ENCODE data around the gene FSTL4.
A peak's percentile ranks its signal among the peaks of the same experiment; 100 is the strongest.

Gene FSTL4

DNA sequence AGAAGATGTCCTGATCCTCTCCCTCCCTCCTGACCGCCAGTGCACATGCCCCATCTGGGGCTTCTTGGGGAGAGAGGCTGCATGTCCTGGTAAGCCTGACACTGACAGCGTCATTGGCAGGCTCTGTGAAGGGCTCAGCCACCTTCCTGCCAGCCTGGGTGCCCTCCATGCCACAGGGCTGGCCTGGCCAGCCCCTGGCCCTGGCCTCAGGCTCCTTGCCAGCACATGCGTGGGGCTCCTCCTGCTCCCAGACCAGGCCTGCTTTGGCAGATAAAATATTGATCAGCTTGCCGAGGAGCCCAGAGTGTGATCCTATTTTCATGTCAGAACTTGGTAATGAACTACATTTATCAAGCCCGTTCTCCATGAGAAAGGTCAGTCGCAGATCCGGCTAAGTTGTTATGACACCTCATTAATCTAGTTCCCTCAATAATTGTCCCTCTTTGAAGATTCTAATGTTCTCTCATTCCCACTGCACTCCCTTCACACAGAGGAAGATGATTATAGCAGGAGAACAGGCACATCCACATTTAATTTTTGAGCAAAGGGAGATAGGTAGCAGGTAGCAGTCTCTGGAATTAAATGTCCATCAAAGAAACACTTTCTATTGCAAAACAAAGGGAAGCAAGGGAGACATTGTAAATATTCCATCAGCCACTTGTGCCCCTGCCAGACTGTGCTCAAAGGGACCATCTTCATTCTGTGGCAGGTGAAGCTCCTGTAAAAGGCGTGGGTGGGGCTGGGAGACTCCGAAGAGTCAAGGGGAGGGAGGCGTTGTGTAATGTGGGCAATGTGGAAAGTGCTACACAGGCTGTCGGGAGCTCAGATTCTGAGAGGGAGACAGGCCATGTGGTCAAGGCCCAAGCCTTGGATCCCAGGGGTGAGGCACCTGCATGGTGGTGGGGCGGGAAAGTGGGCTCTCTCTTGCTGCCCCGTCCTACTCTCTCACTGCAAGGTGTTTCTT lies 288.6 kb downstream of the FSTL4 start:
- no peak for DNase-seq (ENCODE audit: low read depth in 2 of 2)

DNA sequence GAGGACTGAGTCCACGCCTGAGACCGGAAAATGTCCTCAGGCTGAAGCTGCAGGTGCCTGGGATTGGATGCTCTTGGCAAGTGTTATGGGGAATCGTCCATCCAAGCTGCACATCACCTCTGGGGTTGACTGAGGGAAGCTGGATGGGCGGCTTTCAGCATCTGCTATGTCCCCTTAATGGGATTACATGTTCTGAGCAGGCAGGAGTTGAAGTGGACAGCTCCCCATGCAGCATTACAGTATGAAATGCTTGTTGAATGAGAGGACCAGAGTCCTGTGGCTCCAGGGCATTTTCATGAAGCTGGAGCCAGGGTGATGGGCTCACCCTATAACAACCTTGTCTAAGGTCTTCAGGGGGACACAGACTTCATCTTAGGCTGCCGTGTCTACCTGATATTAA lies 289.6 kb downstream of the FSTL4 start:
- no peak for DNase-seq (ENCODE audit: low read depth in 2 of 2)

DNA sequence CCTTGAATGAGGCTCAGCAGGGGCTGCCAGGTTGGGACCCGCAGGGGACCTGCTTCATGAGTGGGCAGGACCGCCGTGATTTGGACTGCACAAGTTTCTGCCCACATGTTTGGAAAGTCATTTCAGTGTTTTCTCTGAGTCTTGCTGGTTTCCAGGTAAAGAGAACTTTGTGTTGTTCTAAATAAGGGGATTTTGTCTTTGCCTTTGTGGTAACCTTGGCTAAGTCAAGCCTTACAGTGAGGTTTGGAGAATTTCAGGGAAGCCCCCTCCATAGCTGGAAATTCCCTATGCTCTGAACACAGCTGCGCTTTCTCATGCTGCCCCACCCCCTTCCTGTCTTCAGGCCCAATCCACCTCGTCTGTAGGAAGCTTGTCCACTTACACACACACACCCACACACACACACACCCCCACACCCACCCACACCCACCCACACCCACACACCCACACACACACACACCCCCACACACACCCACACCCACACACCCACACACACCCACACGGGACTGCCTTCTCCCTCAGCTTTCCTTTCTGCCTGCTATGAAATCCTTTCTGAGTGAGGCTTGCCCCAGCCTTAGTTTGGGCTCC lies 290.4 kb downstream of the FSTL4 start:
- peak in 1 of 2 experiments; percentile 38 for DNase-seq (ENCODE audit: low read depth in 2 of 2)

DNA sequence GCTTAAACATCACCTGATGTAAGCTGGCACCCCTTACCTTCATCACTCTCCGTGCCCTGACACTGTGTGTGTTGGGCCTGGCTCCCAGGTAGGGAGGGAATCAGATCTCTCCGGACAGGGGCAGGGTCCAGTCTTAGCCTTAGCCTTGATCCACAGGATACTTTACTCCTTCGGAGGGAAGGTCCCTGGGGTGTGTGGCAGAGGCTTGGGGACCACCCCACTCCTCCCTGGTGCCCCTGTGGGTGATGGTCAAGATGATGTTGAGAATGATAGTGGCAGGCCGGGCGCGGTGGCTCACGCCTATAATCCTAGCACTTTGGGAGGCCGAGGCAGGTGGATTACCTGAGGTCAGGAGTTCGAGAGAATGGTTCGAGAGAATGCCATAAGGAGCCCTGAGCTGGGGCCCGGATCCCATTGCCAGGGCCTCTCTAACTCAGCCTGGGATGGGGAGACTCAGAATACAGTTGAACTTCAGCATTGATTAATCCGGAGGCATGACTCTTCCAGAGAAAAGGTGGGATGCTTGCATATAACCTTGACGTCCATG lies 291.0 kb downstream of the FSTL4 start:
- DNase-seq (ENCODE audit: low read depth in 2 of 2): no peak

- DNase-seq (ENCODE audit: low read depth in 2 of 2): no peak
Measured at GRCh38 chr5:133319905-133320520, 292.3 kb downstream of the FSTL4 start.

DNA sequence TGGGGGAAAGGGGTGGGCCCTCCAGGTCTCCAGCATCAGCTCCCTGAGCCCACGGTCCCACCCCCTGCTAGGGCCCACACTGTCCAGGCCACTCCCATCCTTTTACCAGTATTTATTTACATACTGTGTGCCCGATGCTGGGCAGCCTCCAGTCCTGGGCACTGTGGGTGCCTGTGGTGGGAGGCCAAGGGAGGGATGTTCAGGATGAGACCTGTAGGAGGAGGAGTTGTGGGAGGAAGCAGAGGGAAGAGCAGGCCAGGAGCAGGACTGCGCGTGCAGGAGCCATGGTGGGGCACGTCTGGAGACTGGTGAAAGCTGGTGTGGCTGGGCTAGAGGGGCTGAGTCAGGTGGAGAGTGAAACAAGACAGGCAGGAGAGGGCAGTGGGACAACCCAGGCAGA lies 293.1 kb downstream of the FSTL4 start:
- no peak for DNase-seq (ENCODE audit: low read depth in 2 of 2)

GRCh38 chr5:133317558-133317957 lies 294.8 kb downstream of the FSTL4 start:
- DNase-seq (ENCODE audit: low read depth in 2 of 2): no peak

DNA sequence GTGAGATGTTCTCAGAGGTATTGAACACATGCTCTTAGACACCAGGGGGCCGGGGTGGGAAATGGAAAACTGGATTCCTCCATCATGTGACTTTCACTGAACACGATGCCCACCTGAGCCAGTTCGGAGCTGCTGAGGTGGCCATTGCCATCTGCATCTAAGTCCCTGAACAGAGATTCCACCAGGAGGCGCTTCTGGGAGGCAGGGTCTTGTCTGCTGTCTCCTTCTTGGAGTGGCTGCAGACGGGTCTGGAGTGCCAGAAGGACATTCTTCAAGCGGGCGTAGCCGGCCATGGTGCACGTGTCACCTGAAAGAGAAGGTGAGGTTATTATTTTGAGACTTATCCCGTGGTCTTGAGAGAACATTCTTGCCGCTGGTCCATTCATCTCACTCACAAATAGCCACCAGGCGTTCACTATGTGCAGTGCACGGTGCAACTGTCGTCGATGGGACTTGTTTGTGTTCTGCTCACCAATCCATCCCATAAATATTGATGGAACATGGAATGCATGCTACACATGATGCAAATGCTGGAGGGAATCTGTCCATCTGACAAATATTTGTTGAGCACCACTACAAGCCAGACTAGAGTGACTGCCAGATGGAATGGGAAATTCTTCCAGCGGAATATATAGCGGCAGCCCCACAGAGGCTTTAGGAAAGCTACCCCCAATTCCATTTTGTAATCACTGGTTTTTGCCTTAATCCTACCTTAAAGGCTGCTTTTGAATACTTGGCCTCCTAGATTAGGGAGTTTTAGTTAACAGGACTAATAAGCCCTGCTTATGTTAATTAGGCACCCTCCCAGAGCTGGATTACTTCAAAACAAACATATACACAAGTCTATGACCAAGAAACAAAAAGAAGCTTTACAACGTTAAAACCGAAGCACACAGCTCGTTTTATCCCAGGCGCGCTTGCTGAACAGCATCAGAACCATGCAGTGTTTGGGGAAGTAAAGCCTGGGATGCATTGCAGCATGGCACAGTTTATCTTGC lies 295.7 kb downstream of the FSTL4 start:
- no peak for DNase-seq (ENCODE audit: low read depth in 2 of 2)

DNA sequence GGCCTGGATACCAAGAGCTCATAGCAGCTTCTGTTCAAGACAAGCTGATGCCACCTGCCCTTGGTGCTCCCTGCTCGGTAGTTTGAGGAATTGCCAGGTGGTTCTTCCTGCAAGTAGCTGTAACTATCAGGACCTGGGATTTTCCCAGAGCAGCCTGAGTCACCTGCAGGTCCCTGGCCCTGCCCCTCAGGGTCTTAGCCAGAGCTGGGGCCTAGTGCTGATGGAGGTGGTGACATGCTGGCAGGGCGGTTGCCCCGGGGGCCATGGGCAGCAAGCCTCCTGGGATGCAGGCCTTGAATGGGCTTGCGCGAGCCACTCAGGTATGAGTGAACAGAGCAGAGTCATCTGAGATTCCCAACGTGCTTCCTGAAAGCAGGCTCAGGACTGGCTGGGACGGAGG lies 298.3 kb downstream of the FSTL4 start:
- no peak for DNase-seq (ENCODE audit: low read depth in 2 of 2)

DNA sequence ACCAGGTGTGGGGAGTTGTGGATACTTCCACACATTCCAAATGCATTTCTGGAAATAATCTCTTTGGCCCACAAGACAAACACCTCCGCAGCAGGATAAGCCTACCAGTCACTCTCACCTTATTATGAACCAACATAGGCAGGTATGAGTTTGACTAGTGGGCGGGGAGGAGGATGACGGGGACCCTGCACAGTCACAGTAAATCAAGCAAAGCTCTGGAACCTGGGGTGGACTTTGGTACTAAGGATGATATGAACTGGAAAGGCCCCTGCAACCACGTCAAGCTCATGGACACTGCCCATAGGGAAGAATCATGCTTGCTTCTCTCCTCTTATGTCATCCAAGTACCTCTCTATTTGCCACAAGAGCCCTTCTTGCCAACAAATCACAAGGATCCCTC lies 301.2 kb downstream of the FSTL4 start:
- no peak for DNase-seq (ENCODE audit: low read depth in 2 of 2)

GRCh38 chr5:133309984-133310621 lies 302.2 kb downstream of the FSTL4 start:
- DNase-seq (ENCODE audit: low read depth in 2 of 2): no peak

DNA sequence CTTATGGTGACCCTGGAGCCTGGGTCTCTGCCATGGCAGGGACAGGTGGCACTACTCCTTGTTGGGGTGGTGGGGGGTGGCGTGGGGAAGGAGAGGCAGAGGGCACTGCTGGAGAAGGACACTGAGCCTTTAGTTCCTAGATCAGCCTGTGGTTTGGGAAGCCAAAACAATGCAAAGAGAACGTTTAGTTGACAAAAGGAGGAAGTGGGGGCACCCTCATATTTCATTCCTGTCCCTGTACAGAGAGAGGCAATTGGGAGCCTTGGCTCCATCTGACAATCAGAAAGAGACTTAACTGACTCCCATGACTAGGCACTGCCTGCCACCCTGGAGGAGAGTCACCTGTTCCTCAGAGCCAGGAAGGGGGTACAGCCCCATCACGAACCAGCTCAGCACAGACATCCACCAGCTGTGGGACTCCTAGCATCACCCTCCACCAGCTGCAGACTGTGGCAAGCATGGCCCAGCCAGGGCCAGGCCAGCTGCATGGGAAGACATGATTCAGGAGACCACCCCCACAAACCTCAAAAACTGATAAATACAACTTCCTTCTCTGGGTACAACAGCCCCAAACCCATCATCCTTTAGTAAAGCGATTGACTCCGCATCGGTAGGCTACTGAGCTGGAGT lies 303.1 kb downstream of the FSTL4 start:
- DNase-seq (ENCODE audit: low read depth in 2 of 2): no peak

- no peak for DNase-seq (ENCODE audit: low read depth in 2 of 2)
Measured at GRCh38 chr5:133307275-133307674, 305.1 kb downstream of the FSTL4 start.

DNA sequence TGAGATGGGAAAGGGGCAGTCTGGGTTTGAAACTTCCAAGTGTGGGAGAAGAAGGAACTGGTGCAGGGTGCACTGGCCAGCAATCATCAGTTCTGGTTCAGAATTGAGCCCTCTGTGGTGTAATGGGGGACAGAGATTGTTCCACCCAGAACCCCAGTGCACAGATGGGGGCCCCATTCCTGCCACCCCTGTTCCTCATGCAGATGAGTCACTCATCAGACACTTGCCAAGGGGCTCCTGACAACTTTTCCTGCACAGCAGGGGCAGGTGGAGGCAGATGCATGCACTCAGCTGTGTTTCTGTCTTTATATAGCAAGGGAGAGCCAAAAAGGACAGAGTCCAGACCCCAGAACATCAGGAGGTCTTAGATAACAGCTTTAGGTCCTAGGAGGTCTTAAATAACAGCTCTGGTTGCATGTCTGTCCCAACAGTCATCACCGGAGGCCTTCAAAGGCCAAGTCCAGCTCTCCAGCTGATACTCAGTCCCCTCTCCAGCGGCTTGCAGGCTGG lies 307.6 kb downstream of the FSTL4 start:
- no peak for DNase-seq (ENCODE audit: low read depth in 2 of 2)

- no peak for DNase-seq (ENCODE audit: low read depth in 2 of 2)
Measured at GRCh38 chr5:133304178-133304577, 308.2 kb downstream of the FSTL4 start.

DNA sequence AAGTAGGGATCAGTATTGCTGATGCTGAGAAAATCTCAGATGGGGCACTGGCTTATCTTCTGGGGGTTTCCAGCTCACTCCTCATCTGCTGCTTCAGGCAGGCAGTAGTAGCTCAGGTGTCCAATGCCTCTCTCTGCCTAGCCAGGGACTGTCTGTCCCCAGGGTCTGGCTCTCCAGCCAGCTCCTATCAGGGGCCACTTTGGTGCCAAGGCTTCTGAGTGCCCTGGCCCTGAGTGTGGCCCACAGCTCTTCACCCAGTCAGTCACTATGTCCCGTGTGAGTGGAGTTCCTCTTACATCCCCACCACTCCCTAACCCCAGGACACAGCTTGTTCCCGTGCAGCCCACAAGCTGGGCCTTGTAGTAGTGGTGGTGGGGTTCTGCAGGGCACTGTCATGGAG lies 309.0 kb downstream of the FSTL4 start:
- DNase-seq (ENCODE audit: low read depth in 2 of 2): no peak

- no peak for DNase-seq (ENCODE audit: low read depth in 2 of 2)
Measured at GRCh38 chr5:133299728-133300127, 312.6 kb downstream of the FSTL4 start.

GRCh38 chr5:133299021-133299420 lies 313.3 kb downstream of the FSTL4 start:
- no peak for DNase-seq (ENCODE audit: low read depth in 2 of 2)

GRCh38 chr5:133298447-133298846 lies 313.9 kb downstream of the FSTL4 start:
- DNase-seq (ENCODE audit: low read depth in 2 of 2): no peak

- DNase-seq (ENCODE audit: low read depth in 2 of 2): no peak
Measured at GRCh38 chr5:133297293-133297692, 315.0 kb downstream of the FSTL4 start.
